Aorta (tissue), 5 donors: Measurements from ENCODE around the gene CHST12. TPM values are rescaled to one million over a fixed set of nuclear protein-coding genes. Genes with fewer than 3 reads are reported as not detected.

Experiments
- ATAC-seq: fragments of 200-7000 bp; cut with Tn5 transposase; one replicate; pipeline ENCODE4 v1.9.1; 2022; ENCODE audit warnings: moderate library complexity; ENCODE audit not compliant: low FRiP score
- DNase-seq, 2 donors: peaks; one replicate each; pipeline ENCODE4 v3.0.0-alpha.2; 2020
- H3K27ac ChIP-seq, 2 donors: one replicate each; pipeline ENCODE4 v1.5.1; 2013; ENCODE audit warnings: low read length in 2 of 2, mild to moderate bottlenecking in 2 of 2, moderate library complexity in 2 of 2, control low read depth in 1 of 2, inconsistent platforms in 1 of 2, low read depth in 1 of 2
- H3K27me3 ChIP-seq, 2 donors: one replicate each; pipeline ENCODE4 v1.6.1; 2013; ENCODE audit warnings: control low read depth in 1 of 2, low read length in 1 of 2, mild to moderate bottlenecking in 1 of 2, moderate library complexity in 1 of 2; ENCODE audit not compliant: insufficient read depth in 2 of 2, control insufficient read depth in 1 of 2
- H3K36me3 ChIP-seq, 2 donors: one replicate each; pipeline ENCODE4 v1.6.1; 2013; ENCODE audit warnings: control low read depth in 1 of 2, low read length in 1 of 2, mild to moderate bottlenecking in 1 of 2; ENCODE audit not compliant: insufficient read depth in 2 of 2, control insufficient read depth in 1 of 2
- H3K4me1 ChIP-seq, 2 donors: one replicate each; pipeline ENCODE4 v1.6.1; 2013; ENCODE audit warnings: low read length in 2 of 2, control low read depth in 1 of 2, mild to moderate bottlenecking in 1 of 2, moderate library complexity in 1 of 2; ENCODE audit not compliant: insufficient read depth in 2 of 2, control insufficient read depth in 1 of 2
- H3K4me3 ChIP-seq, 2 donors: one replicate each; pipeline ENCODE4 v1.5.1; 2013; ENCODE audit warnings: low read length in 2 of 2, control low read depth in 1 of 2, mild to moderate bottlenecking in 1 of 2
- H3K9me3 ChIP-seq: one replicate; pipeline ENCODE4 v1.6.1; 2013; ENCODE audit warnings: mild to moderate bottlenecking, low read length; ENCODE audit not compliant: control insufficient read depth
- WGBS, 2 donors: extraction: QIAGEN DNeasy Blood & Tissue Kit; methylation state at CpG; one replicate each; pipeline ENCODE4 v1.1.7; 2013; 5-methylcytosine and 5-hydroxymethylcytosine counted together
- intact Hi-C, 2 donors: fragments of 100-400 bp; cut with DNase I; formaldehyde crosslinking; loops; one replicate each; pipeline versions ENCODE4 v1.14.2 to v1.15.0; 2022
- polyA plus RNA-seq, 2 donors: library from polyadenylated mRNA; stranded (reverse); fragments of 200-250 nt; gene quantifications; one replicate each; pipeline ENCODE4 v1.2.3, GENCODE V29; 2013
- total RNA-seq, 2 donors: library from RNA; stranded (reverse); fragmentation: NEBNext Ultra II Directional; extraction: Animal tissue kit (Norgen Biotek cat#: 25700); gene quantifications; one replicate each; pipeline ENCODE4 v1.2.1, GENCODE V29; 2021
- donor health status: healthy with polysubstance abuse.
- donor health status: Bipolar disorder and iron deficiency.
- donor health status: DM: no; HTN: no; CAD: no.
- donor health status: DM: no; HTN: no; CAD: no.
- donor health status: DM: yes; HTN: yes; CAD: no.

Gene CHST12
- total and polyA plus RNA-seq, 4 donors, result 2.9 to 31.8 (median 17.8) TPM

GRCh38 chr7:2358968-2359527 is 44.4 kb upstream of the CHST12 start:
- 46 to 55% methylated on average over 8 of the region's 8 CpGs for WGBS, 2 donors

GRCh38 chr7:2359610-2360009 is 43.8 kb upstream of the CHST12 start:
- Histone ChIP-seq H3K4me3 (no peak overlapping the region), H3K4me1 (no peaks in the 10 kb centered on the region), H3K27me3 (no peaks in the 10 kb centered on the region), H3K36me3 (peaks cover 2 to 14% of the 10 kb centered on the region in 2 donors), H3K27ac (no peak overlapping the region), H3K9me3 (no peaks in the 10 kb centered on the region)
- 86 to 88% methylated on average over 11 of the region's 11 CpGs for WGBS, 2 donors
- DNase-seq (no peak), ATAC-seq (no peak)
- intact Hi-C loops, result loop anchor here in 1 of 2 donors (10.0 kb wide), 1 partner anchor 785 kb away; the partner anchor contains the start of gene PSMG3

More at GRCh38 chr7:2358968-2359527, 44.4 kb upstream of the CHST12 start:
- ATAC-seq, result no peak
- Histone ChIP-seq H3K4me1 (no peaks in the 10 kb centered on the region), H3K36me3 (peaks cover 0 to 12% of the 10 kb centered on the region in 2 donors), H3K9me3 (no peaks in the 10 kb centered on the region), H3K27me3 (no peaks in the 10 kb centered on the region), H3K27ac (no peak overlapping the region), H3K4me3 (no peak overlapping the region)
- DNase-seq, result no peak
- intact Hi-C loops, result loop anchor here in 1 of 2 donors (10.0 kb wide), 1 partner anchor 784 kb away; the partner anchor contains the start of gene PSMG3

GRCh38 chr7:2360796-2361195 is 42.6 kb upstream of the CHST12 start:
- H3K9me3 ChIP-seq, result no peaks in the 10 kb centered on the region
- H3K4me3 ChIP-seq, result no peak overlapping the region
- H3K4me1 ChIP-seq, result no peaks in the 10 kb centered on the region
- ATAC-seq, result no peak
- no peak overlapping the region for H3K27ac ChIP-seq
- H3K36me3 ChIP-seq, result peaks cover 2 to 14% of the 10 kb centered on the region in 2 donors
- 64 to 65% methylated on average over 6 of the region's 6 CpGs for WGBS, 2 donors
- no peak for DNase-seq
- H3K27me3 ChIP-seq, result no peaks in the 10 kb centered on the region
- intact Hi-C loops, result no loop called here

- intact Hi-C loops, result no loop called here
- Histone ChIP-seq H3K27me3 (no peaks in the 10 kb centered on the region), H3K4me1 (no peaks in the 10 kb centered on the region), H3K9me3 (no peaks in the 10 kb centered on the region), H3K4me3 (no peak overlapping the region), H3K27ac (no peak overlapping the region), H3K36me3 (peaks cover 3 to 21% of the 10 kb centered on the region in 2 donors)
- ATAC-seq (no peak), DNase-seq (no peak)
- WGBS, 2 donors, result 92 to 94% methylated on average over 26 to 27 of the region's 27 CpGs
Observed at GRCh38 chr7:2362385-2363088, 40.9 kb upstream of the CHST12 start.

DNA sequence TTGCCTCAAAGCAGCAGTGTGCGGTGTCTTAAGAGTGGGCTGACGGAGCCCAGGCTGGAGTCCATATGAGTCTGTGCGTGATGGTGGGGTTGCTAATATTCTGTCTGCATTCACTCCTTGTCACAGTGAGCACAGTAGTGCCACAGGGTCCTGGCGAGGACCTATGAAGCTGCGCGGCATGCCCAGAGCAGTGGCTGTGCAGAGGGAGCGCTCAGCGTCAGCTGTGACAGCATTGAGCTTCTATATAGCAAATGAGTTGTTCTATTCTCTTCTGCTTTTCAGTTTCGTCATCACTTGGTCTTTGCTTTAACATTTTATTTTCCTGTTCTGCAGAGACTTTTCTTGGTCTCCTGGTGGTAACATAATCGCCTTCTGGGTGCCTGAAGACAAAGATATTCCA is 34.3 kb upstream of the CHST12 start:
- no peaks in the 10 kb centered on the region for H3K4me1 ChIP-seq
- H3K27me3 ChIP-seq, result no peaks in the 10 kb centered on the region
- H3K27ac ChIP-seq, result no peak overlapping the region
- intact Hi-C loops, result no loop called here
- H3K4me3 ChIP-seq, result no peak overlapping the region
- peaks cover 11 to 17% of the 10 kb centered on the region in 2 donors for H3K36me3 ChIP-seq
- DNase-seq (no peak), ATAC-seq (no peak)
- WGBS, 2 donors, result 95 to 99% methylated on average over 10 of the region's 10 CpGs
- no peaks in the 10 kb centered on the region for H3K9me3 ChIP-seq

GRCh38 chr7:2371329-2371728 is 32.1 kb upstream of the CHST12 start:
- Histone ChIP-seq H3K9me3 (no peaks in the 10 kb centered on the region), H3K27me3 (no peaks in the 10 kb centered on the region), H3K27ac (no peak overlapping the region), H3K4me1 (no peaks in the 10 kb centered on the region), H3K4me3 (no peak overlapping the region), H3K36me3 (peaks cover 12 to 19% of the 10 kb centered on the region in 2 donors)
- intact Hi-C loops, result no loop called here
- DNase-seq (peak in 1 of 2 donors; percentile 25), ATAC-seq (no peak)
- 83 to 88% methylated on average over 8 of the region's 8 CpGs for WGBS, 2 donors

DNA sequence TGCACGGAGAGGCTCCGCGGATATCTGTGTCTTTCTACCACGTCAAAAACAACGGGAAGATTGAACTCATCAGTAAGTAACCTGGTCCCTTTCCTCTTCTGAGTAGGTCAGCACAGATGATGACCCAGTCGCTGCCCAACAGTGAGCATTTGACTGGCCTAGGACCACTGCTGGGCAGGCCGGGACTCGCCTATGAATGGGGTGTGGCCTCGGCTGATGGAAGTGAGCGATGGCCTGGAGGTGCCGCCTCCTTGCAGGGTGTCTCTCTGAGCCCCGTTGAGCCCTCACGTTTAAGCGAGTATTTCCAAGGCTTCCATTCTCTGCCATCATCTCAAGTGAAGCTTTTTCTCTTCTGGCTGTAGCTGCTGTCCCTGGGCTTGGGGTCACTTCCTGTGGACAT is 30.7 kb upstream of the CHST12 start:
- no peaks in the 10 kb centered on the region for H3K4me1 ChIP-seq
- no peaks in the 10 kb centered on the region for H3K9me3 ChIP-seq
- WGBS, 2 donors, result 90 to 92% methylated on average over 14 of the region's 14 CpGs
- peaks cover 10 to 20% of the 10 kb centered on the region in 2 donors for H3K36me3 ChIP-seq
- DNase-seq (no peak), ATAC-seq (no peak)
- H3K27me3 ChIP-seq, result no peaks in the 10 kb centered on the region
- H3K27ac ChIP-seq, result no peak overlapping the region
- no peak overlapping the region for H3K4me3 ChIP-seq
- intact Hi-C loops, result no loop called here

GRCh38 chr7:2373124-2373556 is 30.3 kb upstream of the CHST12 start:
- WGBS, 2 donors, result 93 to 96% methylated on average over 14 of the region's 14 CpGs
- no peaks in the 10 kb centered on the region for H3K4me1 ChIP-seq
- DNase-seq, result no peak
- H3K27me3 ChIP-seq, result no peaks in the 10 kb centered on the region
- intact Hi-C loops, result no loop called here
- peak; percentile 33 for ATAC-seq
- peaks cover 10 to 20% of the 10 kb centered on the region in 2 donors for H3K36me3 ChIP-seq
- H3K4me3 ChIP-seq, result no peak overlapping the region
- H3K9me3 ChIP-seq, result no peaks in the 10 kb centered on the region
- H3K27ac ChIP-seq, result no peak overlapping the region

- Histone ChIP-seq H3K9me3 (no peaks in the 10 kb centered on the region), H3K4me3 (no peak overlapping the region), H3K27ac (no peak overlapping the region), H3K36me3 (peaks cover 10 to 20% of the 10 kb centered on the region in 2 donors), H3K27me3 (no peaks in the 10 kb centered on the region), H3K4me1 (no peaks in the 10 kb centered on the region)
- DNase-seq, result no peak
- WGBS, 2 donors, result 89 to 90% methylated on average over 7 of the region's 7 CpGs
- ATAC-seq, result no peak
- intact Hi-C loops, result no loop called here
Observed at GRCh38 chr7:2373646-2374045, 29.8 kb upstream of the CHST12 start.
